ENCODE measurements around the gene PPM1F. TPM values are rescaled to one million over a fixed set of nuclear protein-coding genes. Genes with fewer than 3 reads are reported as not detected.

Gene PPM1F
- total RNA-seq, 1 experiment from 2014 or later, result 28.6 TPM

GRCh38 chr22:21998595-21999247, 46.1 kb upstream of the PPM1F start:
- no peaks in the 10 kb centered on the region for H3K36me3 Mint-ChIP-seq
- DNase-seq (ENCODE audit: low spot score), result no peak
- H3K27me3 Mint-ChIP-seq (ENCODE audit: low read depth), result peaks cover 100% of the 10 kb centered on the region
- no peak for ATAC-seq
- ChIA-PET POLR2A (no interaction called here), CTCF (interaction anchor here (1.0 kb wide), 1 partner anchor 62 kb away, joined by 4 read pairs; no protein-coding TSS in a partner anchor)
- H3K9me3 Mint-ChIP-seq, result no peaks in the 10 kb centered on the region
- TF ChIP-seq ZMAT4 (CRISPR knock-in tag; IDR thresholded peaks at IDR 0.05) (no peak), ZBTB21 (CRISPR knock-in tag; IDR thresholded peaks at IDR 0.05; ENCODE audit: borderline replicate concordance) (no peak)
- H3K4me1 Mint-ChIP-seq, result no peaks in the 10 kb centered on the region
- no peak overlapping the region for H3K4me3 Mint-ChIP-seq
- no peak overlapping the region for H3K27ac Mint-ChIP-seq

- Mint-ChIP-seq H3K27me3 (ENCODE audit: low read depth) (peaks cover 100% of the 10 kb centered on the region), H3K27ac (no peak overlapping the region), H3K4me1 (no peaks in the 10 kb centered on the region), H3K4me3 (no peak overlapping the region), H3K9me3 (no peaks in the 10 kb centered on the region), H3K36me3 (no peaks in the 10 kb centered on the region)
- no peak for TF ChIP-seq CBFB (CRISPR knock-in tag; IDR thresholded peaks at IDR 0.05; ENCODE audit: low read depth)
- no peak for TF ChIP-seq PREB (CRISPR knock-in tag; IDR thresholded peaks at IDR 0.05; ENCODE audit: borderline replicate concordance)
- no peak for TF ChIP-seq MYBL2 (CRISPR knock-in tag; IDR thresholded peaks at IDR 0.05)
- TF ChIP-seq AFF4 (CRISPR knock-in tag; IDR thresholded peaks at IDR 0.05; ENCODE audit: borderline replicate concordance), result no peak
- no peak for TF ChIP-seq NR3C1 (CRISPR knock-in tag; conservative IDR thresholded peaks at IDR 0.05; ENCODE audit: low read depth)
- no peak for TF ChIP-seq CREB1 (CRISPR knock-in tag; IDR thresholded peaks at IDR 0.05)
- no peak for TF ChIP-seq ZNF396 (CRISPR knock-in tag; IDR thresholded peaks at IDR 0.05; ENCODE audit: borderline replicate concordance)
- TF ChIP-seq HMGA2 (CRISPR knock-in tag; IDR thresholded peaks at IDR 0.05), result no peak
- TF ChIP-seq SP1 (CRISPR knock-in tag; conservative IDR thresholded peaks at IDR 0.05), result no peak
- TF ChIP-seq RORB (CRISPR knock-in tag; IDR thresholded peaks at IDR 0.05), result no peak
- TF ChIP-seq E2F4 (CRISPR knock-in tag; IDR thresholded peaks at IDR 0.05; ENCODE audit: borderline replicate concordance, low read depth), result no peak
- no peak for TF ChIP-seq FOXJ3 (CRISPR knock-in tag; IDR thresholded peaks at IDR 0.05; ENCODE audit: borderline replicate concordance)
- TF ChIP-seq AR (CRISPR knock-in tag; IDR thresholded peaks at IDR 0.05), result no peak
- no peak for TF ChIP-seq SOX15 (CRISPR knock-in tag; IDR thresholded peaks at IDR 0.05)
- ATAC-seq (no peak), DNase-seq (ENCODE audit: low spot score) (no peak)
- POLR2A ChIA-PET, result no interaction called here
- CTCF ChIA-PET, result interaction anchor here (1.0 kb wide), 1 partner anchor 24 kb away, joined by 5 read pairs; no protein-coding TSS in a partner anchor
Observed at GRCh38 chr22:21996175-21996720, 43.6 kb upstream of the PPM1F start.
